CD14-positive monocyte (primary cell): ENCODE data around the gene NSFL1C. TPM values are rescaled to one million over a fixed set of nuclear protein-coding genes. Genes with fewer than 3 reads are reported as not detected.
A peak's percentile ranks its signal among the peaks of the same experiment; 100 is the strongest.

Experiments
- DNase-seq, 3 donors: peaks; one replicate each; pipeline ENCODE4 v3.0.0-alpha.2; 2011 to 2022
- H2AFZ ChIP-seq: 2 replicates; pipeline ENCODE4 v1.6.0; 2012; ENCODE audit warnings: mild to moderate bottlenecking, low read depth, low read length, inconsistent platforms; ENCODE audit not compliant: insufficient read depth, poor library complexity, severe bottlenecking
- H3K27ac ChIP-seq, 2 donors: 1 replicate in 1 of 2; 2 replicates in 1 of 2; pipeline ENCODE4 v1.5.1; 2012 to 2013; ENCODE audit warnings: low read length in 2 of 2, control low read depth in 1 of 2, inconsistent platforms in 1 of 2, low read depth in 1 of 2, mild to moderate bottlenecking in 1 of 2
- H3K27me3 ChIP-seq, 2 donors: one replicate each; pipeline versions ENCODE4 v1.6.0 to v1.6.1; 2011 to 2013; ENCODE audit warnings: low read length in 2 of 2; ENCODE audit not compliant: control insufficient read depth in 2 of 2, insufficient read depth in 2 of 2
- H3K36me3 ChIP-seq, 2 donors: replicated peaks in 1 of 2; 1 replicate in 1 of 2; 2 replicates in 1 of 2; pipeline versions ENCODE4 v1.5.1 to v1.6.1; 2012 to 2013; ENCODE audit warnings: low read length in 2 of 2, control low read depth in 1 of 2, inconsistent platforms in 1 of 2, mild to moderate bottlenecking in 1 of 2; ENCODE audit not compliant: insufficient read depth in 2 of 2, control insufficient read depth in 1 of 2
- H3K4me1 ChIP-seq, 2 donors: 1 replicate in 1 of 2; 2 replicates in 1 of 2; pipeline versions ENCODE4 v1.5.1 to v1.6.1; 2012 to 2013; ENCODE audit warnings: low read length in 2 of 2, control low read depth in 1 of 2, inconsistent platforms in 1 of 2, mild to moderate bottlenecking in 1 of 2, moderate library complexity in 1 of 2; ENCODE audit not compliant: insufficient read depth in 2 of 2, control insufficient read depth in 1 of 2
- H3K4me2 ChIP-seq: replicated peaks from 2 replicates; pipeline ENCODE3; 2012; ENCODE audit warnings: low read length, moderate library complexity, mild to moderate bottlenecking; ENCODE audit not compliant: poor library complexity, severe bottlenecking; ENCODE audit errors: extremely low read depth
- H3K4me3 ChIP-seq, 3 experiments: fragments of 200-600 bp in 1 of 3; sonication (generic) in 1 of 3; replicated peaks in 1 of 3; 1 replicate in 2 of 3; 2 replicates in 1 of 3; pipeline ENCODE4 v1.5.1; 2011 to 2013; ENCODE audit warnings: low read length in 3 of 3, mild to moderate bottlenecking in 3 of 3, control low read depth in 2 of 3, low read depth in 2 of 3, inconsistent platforms in 1 of 3, moderate library complexity in 1 of 3
- H3K79me2 ChIP-seq: 2 replicates; pipeline ENCODE4 v1.6.0; 2012; ENCODE audit warnings: mild to moderate bottlenecking, control low read depth, inconsistent platforms, low read length, moderate library complexity; ENCODE audit not compliant: insufficient read depth
- H3K9ac ChIP-seq: 2 replicates; pipeline ENCODE4 v1.6.0; 2017; ENCODE audit warnings: low read length, mild to moderate bottlenecking; ENCODE audit not compliant: insufficient read depth, poor library complexity, severe bottlenecking
- H3K9me3 ChIP-seq, 2 donors: replicated peaks in 1 of 2; 1 replicate in 1 of 2; 2 replicates in 1 of 2; pipeline versions ENCODE4 v1.5.1 to v1.6.1; 2012 to 2013; ENCODE audit warnings: low read length in 2 of 2, control low read depth in 1 of 2; ENCODE audit not compliant: control insufficient read depth in 1 of 2, insufficient read depth in 1 of 2
- H4K20me1 ChIP-seq: 2 replicates; pipeline ENCODE4 v1.6.0; 2012; ENCODE audit warnings: mild to moderate bottlenecking, low read length, control low read depth, moderate library complexity; ENCODE audit not compliant: insufficient read depth
- H3K27ac Mint-ChIP-seq, 7 donors: one replicate each; pipeline ENCODE4 v1.8.0; 2020; ENCODE audit warnings: mild to moderate bottlenecking in 7 of 7, mixed read lengths in 7 of 7, moderate library complexity in 6 of 7, inconsistent platforms in 2 of 7
- H3K27me3 Mint-ChIP-seq, 3 donors: one replicate each; pipeline ENCODE4 v1.8.0; 2021 to 2022; ENCODE audit warnings: low read depth in 3 of 3, mild to moderate bottlenecking in 3 of 3, mixed read lengths in 3 of 3, moderate library complexity in 3 of 3, inconsistent platforms in 1 of 3
- H3K36me3 Mint-ChIP-seq, 2 donors: one replicate each; pipeline ENCODE4 v1.8.0; 2020; ENCODE audit warnings: mixed read lengths in 2 of 2, inconsistent platforms in 1 of 2, mild to moderate bottlenecking in 1 of 2
- H3K4me1 Mint-ChIP-seq: one replicate; pipeline ENCODE4 v1.8.0; 2020; ENCODE audit warnings: mild to moderate bottlenecking, mixed read lengths
- H3K4me3 Mint-ChIP-seq, 2 donors: one replicate each; pipeline ENCODE4 v1.8.0; 2020; ENCODE audit warnings: mild to moderate bottlenecking in 2 of 2, mixed read lengths in 2 of 2, moderate library complexity in 1 of 2
- H3K9me3 Mint-ChIP-seq, 7 donors: one replicate each; pipeline ENCODE4 v1.8.0; 2020 to 2022; ENCODE audit warnings: mixed read lengths in 7 of 7, mild to moderate bottlenecking in 6 of 7, moderate library complexity in 6 of 7, inconsistent platforms in 2 of 7
- CTCF ChIP-seq: fragments of 200-600 bp; IDR thresholded peaks from one replicate; pipeline ENCODE4 v1.8.0; 2022; ENCODE audit warnings: antibody characterized with exemption, mild to moderate bottlenecking
- WGBS: methylation state at CpG from one replicate; pipeline ENCODE4 v1.1.5; 2013; ENCODE audit warnings: missing lambda C conversion rate; ENCODE audit not compliant: insufficient coverage; 5-methylcytosine and 5-hydroxymethylcytosine counted together
- intact Hi-C, 2 donors: fragments of 100-400 bp; cut with micrococcal nuclease; formaldehyde crosslinking; loops; one replicate each; pipeline versions ENCODE4 v1.15.0 to v1.15.1; 2023
- polyA plus RNA-seq, 3 donors: library from polyadenylated mRNA; depleted of rRNA in 1 of 3; unstranded in 2 of 3; stranded (reverse) in 1 of 3; fragments of 300-500 nt in 2 of 3; fragments of >200 nt in 1 of 3; fragmentation: Illumina TruSeq in 2 of 3; gene quantifications; 1 replicate in 2 of 3; 2 replicates in 1 of 3; pipeline ENCODE4 v1.2.3, GENCODE V29; 2012 to 2021

The NSFL1C gene
- polyA plus RNA-seq, 3 donors, result 52.8 to 80.8 (median 56.8) TPM

- Histone ChIP-seq H3K4me1 (no peaks in the 10 kb centered on the region), H3K36me3 (peaks cover 100% of the 10 kb centered on the region in 2 donors), H3K4me2 (no peak overlapping the region), H3K9me3 (no peaks in the 10 kb centered on the region), H3K4me3 (no peak overlapping the region), H4K20me1 (peaks cover 98% of the 10 kb centered on the region), H3K27me3 (no peaks in the 10 kb centered on the region), H3K9ac (no peak overlapping the region), H3K27ac (no peak overlapping the region), H3K79me2 (peaks cover 5% of the 10 kb centered on the region), H2AFZ (no peak overlapping the region)
- Mint-ChIP-seq H3K27ac (peak overlapping the region in 2 of 7 donors; percentile 10 to 47), H3K4me3 (no peak overlapping the region), H3K9me3 (peaks cover 0 to 1% (median 0%) of the 10 kb centered on the region in 7 donors), H3K27me3 (no peaks in the 10 kb centered on the region), H3K4me1 (no peaks in the 10 kb centered on the region), H3K36me3 (peaks cover 94 to 100% of the 10 kb centered on the region in 2 donors)
- intact Hi-C loops, result no loop called here
- WGBS, result 100% methylated on average over 1 of the region's 1 CpG
- no peak for DNase-seq
- TF ChIP-seq CTCF, result no peak
Measured at GRCh38 chr20:1446536-1446935, 20.1 kb downstream of the NSFL1C start.

DNA sequence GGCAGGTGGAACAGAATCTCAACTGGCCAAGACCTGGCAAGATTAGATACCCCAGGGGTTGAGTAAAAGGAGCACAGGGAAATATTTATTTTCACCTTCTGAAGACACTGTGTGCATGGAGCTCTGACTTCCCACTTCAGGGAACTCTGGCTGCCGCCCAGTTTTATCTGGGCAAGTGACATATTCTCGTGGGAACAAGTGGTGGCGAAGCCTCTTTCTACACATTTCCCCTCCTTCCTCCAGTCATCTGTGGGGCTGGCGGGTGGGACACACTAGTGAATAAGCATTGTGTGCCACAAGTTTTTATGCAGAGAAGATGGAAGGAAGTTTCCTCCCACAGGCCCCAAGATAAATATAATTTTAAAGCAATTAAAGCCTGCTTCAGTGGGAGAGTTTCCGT, 23.6 kb downstream of the NSFL1C start:
- Histone ChIP-seq H3K9ac (no peak overlapping the region), H3K4me3 (no peak overlapping the region), H4K20me1 (peaks cover 98% of the 10 kb centered on the region), H3K27me3 (no peaks in the 10 kb centered on the region), H3K79me2 (no peaks in the 10 kb centered on the region), H3K27ac (no peak overlapping the region), H3K9me3 (no peaks in the 10 kb centered on the region), H3K36me3 (peaks cover 85 to 92% of the 10 kb centered on the region in 2 donors), H3K4me1 (no peaks in the 10 kb centered on the region), H3K4me2 (no peak overlapping the region), H2AFZ (no peak overlapping the region)
- no peak for TF ChIP-seq CTCF
- no peak overlapping the region for H3K4me3 Mint-ChIP-seq
- peaks cover 0 to 1% (median 0%) of the 10 kb centered on the region in 7 donors for H3K9me3 Mint-ChIP-seq
- H3K27ac Mint-ChIP-seq, result no peak overlapping the region
- intact Hi-C loops, result no loop called here
- no peak for DNase-seq
- no CpG with 5 or more reads among the region's 5 CpGs for WGBS
- H3K36me3 Mint-ChIP-seq, result peaks cover 86 to 91% of the 10 kb centered on the region in 2 donors
- no peaks in the 10 kb centered on the region for H3K27me3 Mint-ChIP-seq
- H3K4me1 Mint-ChIP-seq, result peaks cover 7% of the 10 kb centered on the region
